ENCODE results near the gene B3GNT4.

The B3GNT4 gene

GRCh38 chr12:122160761-122161160 is 42.7 kb upstream of the B3GNT4 start:
- Histone ChIP-seq H3K4me3 (ENCODE audit: low read depth, low read length) (no peak overlapping the region), H3K79me2 (no peaks in the 10 kb centered on the region), H3K4me2 (ENCODE audit: low read length) (no peak overlapping the region), H3K27me3 (ENCODE audit: control insufficient read depth, insufficient read depth, low read length) (no peaks in the 10 kb centered on the region), H3K27ac (no peak overlapping the region), H3K36me3 (ENCODE audit: control insufficient read depth, insufficient read depth, low read length) (no peaks in the 10 kb centered on the region), H3K4me1 (no peaks in the 10 kb centered on the region), H3K9me3 (ENCODE audit: control insufficient read depth, low read length) (no peaks in the 10 kb centered on the region), H3K9ac (no peak overlapping the region), H2AFZ (no peak overlapping the region)
- TF ChIP-seq, protein P1, sequence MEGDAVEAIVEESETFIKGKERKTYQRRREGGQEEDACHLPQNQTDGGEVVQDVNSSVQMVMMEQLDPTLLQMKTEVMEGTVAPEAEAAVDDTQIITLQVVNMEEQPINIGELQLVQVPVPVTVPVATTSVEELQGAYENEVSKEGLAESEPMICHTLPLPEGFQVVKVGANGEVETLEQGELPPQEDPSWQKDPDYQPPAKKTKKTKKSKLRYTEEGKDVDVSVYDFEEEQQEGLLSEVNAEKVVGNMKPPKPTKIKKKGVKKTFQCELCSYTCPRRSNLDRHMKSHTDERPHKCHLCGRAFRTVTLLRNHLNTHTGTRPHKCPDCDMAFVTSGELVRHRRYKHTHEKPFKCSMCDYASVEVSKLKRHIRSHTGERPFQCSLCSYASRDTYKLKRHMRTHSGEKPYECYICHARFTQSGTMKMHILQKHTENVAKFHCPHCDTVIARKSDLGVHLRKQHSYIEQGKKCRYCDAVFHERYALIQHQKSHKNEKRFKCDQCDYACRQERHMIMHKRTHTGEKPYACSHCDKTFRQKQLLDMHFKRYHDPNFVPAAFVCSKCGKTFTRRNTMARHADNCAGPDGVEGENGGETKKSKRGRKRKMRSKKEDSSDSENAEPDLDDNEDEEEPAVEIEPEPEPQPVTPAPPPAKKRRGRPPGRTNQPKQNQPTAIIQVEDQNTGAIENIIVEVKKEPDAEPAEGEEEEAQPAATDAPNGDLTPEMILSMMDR (IDR thresholded peaks at IDR 0.05), result no peak

DNA sequence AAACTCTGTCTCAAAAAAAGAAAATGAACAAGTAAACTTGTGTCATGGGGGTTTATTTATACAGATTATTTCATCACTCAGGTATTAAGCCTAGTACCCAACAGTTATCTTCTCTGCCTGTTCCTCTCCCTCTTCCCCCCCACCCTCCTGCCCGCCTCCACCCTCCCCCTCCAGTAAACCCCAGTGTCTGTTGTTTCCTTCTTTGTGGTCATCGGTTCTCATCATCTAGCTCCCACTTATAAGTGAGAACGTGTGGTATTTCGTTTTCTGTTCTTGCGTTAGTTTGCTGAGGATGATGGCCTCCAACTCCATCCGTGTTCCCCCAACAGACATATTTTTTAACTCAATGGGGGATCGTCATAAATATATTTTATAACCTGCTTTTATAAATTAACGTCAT is 41.8 kb upstream of the B3GNT4 start:
- no peak overlapping the region for H3K27ac ChIP-seq

DNA sequence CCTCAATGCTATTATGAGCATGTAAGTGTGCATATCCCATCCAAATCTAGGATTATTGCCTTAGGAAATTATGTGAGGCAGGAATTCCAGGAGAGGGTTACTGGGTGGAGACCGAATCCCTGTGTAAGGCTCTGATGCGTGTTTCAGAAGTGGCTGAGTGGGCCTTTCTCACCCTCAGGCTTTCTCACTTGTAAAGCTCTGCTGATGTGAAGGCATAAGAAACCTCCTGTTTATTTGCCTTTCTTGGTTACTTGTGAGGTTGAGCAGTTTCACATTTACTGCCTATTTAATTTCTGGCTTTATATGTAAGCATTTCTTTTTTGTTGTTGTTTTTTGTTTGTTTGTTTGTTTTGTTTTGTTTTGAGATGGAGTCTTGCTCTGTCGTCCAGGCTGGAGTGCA is 40.5 kb upstream of the B3GNT4 start:
- H3K4me1 ChIP-seq, result no peaks in the 10 kb centered on the region
- no peaks in the 10 kb centered on the region for H3K9me3 ChIP-seq (ENCODE audit: control insufficient read depth, low read length)
- no peaks in the 10 kb centered on the region for H3K36me3 ChIP-seq (ENCODE audit: control insufficient read depth, insufficient read depth, low read length)
- no peak overlapping the region for H3K9ac ChIP-seq
- H3K27ac ChIP-seq, result no peak overlapping the region
- TF ChIP-seq, protein P1 (IDR thresholded peaks at IDR 0.05), result no peak
- H3K79me2 ChIP-seq, result no peaks in the 10 kb centered on the region
- no peak overlapping the region for H3K4me3 ChIP-seq (ENCODE audit: low read depth, low read length)
- H3K27me3 ChIP-seq (ENCODE audit: control insufficient read depth, insufficient read depth, low read length), result no peaks in the 10 kb centered on the region
- H2AFZ ChIP-seq, result no peak overlapping the region
- no peak overlapping the region for H3K4me2 ChIP-seq (ENCODE audit: low read length)

More for the DNA sequence above, 41.8 kb upstream of the B3GNT4 start:
- H3K9me3 ChIP-seq (ENCODE audit: control insufficient read depth, low read length), result no peaks in the 10 kb centered on the region
- no peak overlapping the region for H2AFZ ChIP-seq
- no peaks in the 10 kb centered on the region for H3K27me3 ChIP-seq (ENCODE audit: control insufficient read depth, insufficient read depth, low read length)
- H3K4me2 ChIP-seq (ENCODE audit: low read length), result no peak overlapping the region
- H3K79me2 ChIP-seq, result no peaks in the 10 kb centered on the region
- TF ChIP-seq, protein P1 (IDR thresholded peaks at IDR 0.05), result no peak
- no peaks in the 10 kb centered on the region for H3K4me1 ChIP-seq
- no peak overlapping the region for H3K9ac ChIP-seq
- H3K4me3 ChIP-seq (ENCODE audit: low read depth, low read length), result no peak overlapping the region
- H3K36me3 ChIP-seq (ENCODE audit: control insufficient read depth, insufficient read depth, low read length), result no peaks in the 10 kb centered on the region

DNA sequence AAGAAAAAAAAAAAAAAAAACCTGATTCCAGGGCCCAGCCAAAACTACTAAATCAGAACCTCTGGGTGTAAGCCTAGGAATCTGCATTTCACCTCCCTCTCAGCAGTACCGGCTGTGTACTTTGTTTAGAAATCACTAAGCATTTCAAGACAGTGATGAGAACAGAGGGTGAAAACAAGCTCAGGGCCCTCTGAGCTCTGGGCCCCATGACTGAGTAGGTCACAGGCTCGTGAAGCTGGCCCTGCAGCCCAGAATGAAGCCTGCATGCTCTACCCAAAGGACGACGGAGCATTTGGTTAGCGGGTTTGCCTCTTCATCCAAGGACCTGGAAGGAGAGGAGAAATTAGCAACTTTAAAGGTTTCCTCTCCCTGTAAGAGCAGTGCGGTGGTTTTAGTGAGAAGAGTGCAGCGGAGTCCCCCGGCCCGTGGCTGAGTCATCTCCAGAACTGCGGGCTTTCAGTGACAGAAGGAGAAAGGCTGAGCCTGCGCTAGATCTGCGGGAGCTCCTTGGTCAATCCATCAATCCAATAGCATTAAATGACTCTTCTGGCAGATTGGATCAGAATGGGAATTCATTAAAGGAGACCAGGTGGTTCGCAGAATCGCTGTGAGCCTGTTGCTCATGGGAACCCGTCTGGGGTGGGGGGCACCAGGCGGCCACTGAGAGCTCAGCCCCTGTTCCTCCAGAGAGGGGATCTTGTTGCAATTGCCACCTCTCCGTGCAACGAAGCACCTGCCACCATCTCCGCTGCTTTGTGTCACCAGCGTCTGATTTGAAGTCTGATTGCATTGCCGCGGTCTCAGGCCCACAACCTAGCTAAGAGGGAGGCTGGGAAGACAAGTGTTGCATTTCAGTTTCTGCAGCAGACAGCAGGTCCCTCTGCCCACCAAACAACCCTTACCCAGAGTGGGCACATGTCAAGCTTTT is 36.8 kb upstream of the B3GNT4 start:
- no peaks in the 10 kb centered on the region for H3K27me3 ChIP-seq (ENCODE audit: control insufficient read depth, insufficient read depth, low read length)
- H3K9me3 ChIP-seq (ENCODE audit: control insufficient read depth, low read length), result no peaks in the 10 kb centered on the region
- no peak overlapping the region for H3K27ac ChIP-seq
- no peaks in the 10 kb centered on the region for H3K36me3 ChIP-seq (ENCODE audit: control insufficient read depth, insufficient read depth, low read length)
- no peak overlapping the region for H3K4me3 ChIP-seq (ENCODE audit: low read depth, low read length)
- H3K4me1 ChIP-seq, result no peaks in the 10 kb centered on the region
- no peak overlapping the region for H3K4me2 ChIP-seq (ENCODE audit: low read length)
- H3K9ac ChIP-seq, result no peak overlapping the region
- no peak overlapping the region for H2AFZ ChIP-seq
- no peaks in the 10 kb centered on the region for H3K79me2 ChIP-seq
- TF ChIP-seq, protein P1 (IDR thresholded peaks at IDR 0.05), result no peak
